Activated CD8-positive, alpha-beta T cell treated with anti-CD3 and anti-CD28 coated beads, Interleukin-2, amount 10 ng/mL, durations not matched to agents 7 days and 5 days (primary cell): Measurements from ENCODE around the gene KLHL22. TPM values are rescaled to one million over a fixed set of nuclear protein-coding genes. Genes with fewer than 3 reads are reported as not detected.
A peak's percentile ranks its signal among the peaks of the same experiment; 100 is the strongest.
"Not testable (repeated sequence)": the region's sequence is repeated elsewhere in the genome, so short reads cannot be mapped to it uniquely, and the experiment has no call there.

Experiments used
- ATAC-seq: fragments of 150-1000 bp; cut with Tn5 transposase; one replicate; pipeline ENCODE4 v1.10.0; 2021; ENCODE audit warnings: moderate library complexity
- CTCF ChIA-PET: fragments of 350-600 bp; sonication (Branson Sonifier 250); formaldehyde crosslinking; loops from one replicate; lab custom pipeline; 2021; ENCODE audit warnings: antibody characterized with exemption; lab: Charles Lee
- POLR2A ChIA-PET: fragments of 350-600 bp; sonication (Branson Sonifier 250); formaldehyde crosslinking; loops from one replicate; lab custom pipeline; 2021; ENCODE audit warnings: antibody characterized with exemption; lab: Charles Lee
- DNase-seq: peaks from one replicate; pipeline ENCODE4 v3.0.0-alpha.2; 2020
- H3K27ac Mint-ChIP-seq: one replicate; pipeline ENCODE4 v1.8.0; 2021; ENCODE audit warnings: mild to moderate bottlenecking, mixed read lengths
- H3K27me3 Mint-ChIP-seq: one replicate; pipeline ENCODE4 v1.8.0; 2021; ENCODE audit warnings: low read depth, mixed read lengths
- H3K36me3 Mint-ChIP-seq: one replicate; pipeline ENCODE4 v1.8.0; 2021; ENCODE audit warnings: low read depth, mixed read lengths
- H3K4me1 Mint-ChIP-seq: one replicate; pipeline ENCODE4 v1.8.0; 2021; ENCODE audit warnings: low read depth, mixed read lengths
- H3K4me3 Mint-ChIP-seq: one replicate; pipeline ENCODE4 v1.8.0; 2021; ENCODE audit warnings: mild to moderate bottlenecking, mixed read lengths
- H3K9me3 Mint-ChIP-seq: one replicate; pipeline ENCODE4 v1.8.0; 2022; ENCODE audit warnings: mixed read lengths; ENCODE audit not compliant: insufficient read depth
- total RNA-seq, 2 experiments: library from RNA; stranded (reverse); gene quantifications; one replicate each; pipeline ENCODE4 v1.2.3, GENCODE V29; 2021

Gene KLHL22, protein sequence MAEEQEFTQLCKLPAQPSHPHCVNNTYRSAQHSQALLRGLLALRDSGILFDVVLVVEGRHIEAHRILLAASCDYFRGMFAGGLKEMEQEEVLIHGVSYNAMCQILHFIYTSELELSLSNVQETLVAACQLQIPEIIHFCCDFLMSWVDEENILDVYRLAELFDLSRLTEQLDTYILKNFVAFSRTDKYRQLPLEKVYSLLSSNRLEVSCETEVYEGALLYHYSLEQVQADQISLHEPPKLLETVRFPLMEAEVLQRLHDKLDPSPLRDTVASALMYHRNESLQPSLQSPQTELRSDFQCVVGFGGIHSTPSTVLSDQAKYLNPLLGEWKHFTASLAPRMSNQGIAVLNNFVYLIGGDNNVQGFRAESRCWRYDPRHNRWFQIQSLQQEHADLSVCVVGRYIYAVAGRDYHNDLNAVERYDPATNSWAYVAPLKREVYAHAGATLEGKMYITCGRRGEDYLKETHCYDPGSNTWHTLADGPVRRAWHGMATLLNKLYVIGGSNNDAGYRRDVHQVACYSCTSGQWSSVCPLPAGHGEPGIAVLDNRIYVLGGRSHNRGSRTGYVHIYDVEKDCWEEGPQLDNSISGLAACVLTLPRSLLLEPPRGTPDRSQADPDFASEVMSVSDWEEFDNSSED
- 10 to 100 TPM; 29.2 to 30.1 TPM for total RNA-seq

DNA sequence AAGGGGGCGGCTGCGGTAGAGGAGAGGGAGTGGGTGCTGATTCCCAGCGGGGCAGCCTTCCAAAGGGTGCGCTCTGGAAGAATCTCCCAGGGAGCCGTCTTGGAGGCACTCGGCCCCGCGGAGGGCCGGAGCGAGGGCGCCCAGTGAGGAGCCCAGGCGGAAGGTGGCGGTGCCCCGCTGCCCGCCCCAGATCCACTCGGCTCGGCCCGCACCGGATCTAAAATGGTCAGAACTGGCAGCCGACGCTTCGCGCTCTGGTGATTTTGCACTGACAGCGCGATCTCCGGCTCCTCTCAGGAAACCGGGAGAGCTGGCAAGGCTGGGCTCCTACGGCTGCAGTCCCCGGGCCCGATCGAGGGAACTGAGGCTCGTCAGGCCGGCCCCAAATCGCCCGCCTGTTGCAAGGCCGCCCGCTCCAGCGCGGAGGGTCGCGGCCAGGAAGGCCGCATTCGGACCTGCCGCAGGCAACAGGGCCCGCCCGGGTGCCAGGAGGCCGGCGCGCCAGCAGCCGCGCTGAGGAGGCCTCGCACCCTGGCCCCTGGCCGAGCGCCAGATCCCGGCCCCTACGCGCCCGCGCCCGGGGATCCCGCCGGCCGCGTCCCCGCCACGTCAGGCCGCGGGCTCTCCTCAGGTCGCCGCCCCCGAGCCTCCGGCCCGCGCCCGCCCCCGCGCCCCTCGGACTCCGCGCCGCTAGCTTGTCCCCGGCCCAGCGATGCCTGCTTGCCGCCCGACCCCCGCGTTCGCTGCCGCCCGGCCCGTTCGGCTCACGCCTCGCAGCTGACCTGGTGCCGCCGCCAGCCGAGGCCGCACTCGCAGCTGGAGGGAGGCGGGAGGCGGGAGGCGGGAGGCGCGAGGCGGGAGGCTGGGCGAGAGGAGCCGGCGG lies at the start of gene KLHL22:
TSS of gene KLHL22 (minus strand) at position 818 of the 883 bp plus-strand sequence. CDS start 6,584 bp downstream, outside the sequence.
- ChIA-PET POLR2A (interaction anchor here (0.9 to 2.4 kb wide), 4 partner anchors 11 to 31 kb away, joined by 3 to 21 read pairs (median 3); partner anchors contain the start of gene MED15), CTCF (interaction anchor here (1.2 to 3.1 kb wide), 5 partner anchors 31 to 76 kb away, joined by 4 to 16 read pairs (median 11); no protein-coding TSS in a partner anchor)
- DNase-seq (peak; percentile 52), ATAC-seq (peak; percentile 46)
- Mint-ChIP-seq H3K4me1 (peaks cover 35% of the 10 kb centered on the region), H3K9me3 (no peaks in the 10 kb centered on the region), H3K4me3 (peak within 1 kb of the TSS; percentile 85), H3K27ac (peak within 1 kb of the TSS; percentile 84), H3K36me3 (peaks cover 6% of the 10 kb centered on the region), H3K27me3 (no peaks in the 10 kb centered on the region)

DNA sequence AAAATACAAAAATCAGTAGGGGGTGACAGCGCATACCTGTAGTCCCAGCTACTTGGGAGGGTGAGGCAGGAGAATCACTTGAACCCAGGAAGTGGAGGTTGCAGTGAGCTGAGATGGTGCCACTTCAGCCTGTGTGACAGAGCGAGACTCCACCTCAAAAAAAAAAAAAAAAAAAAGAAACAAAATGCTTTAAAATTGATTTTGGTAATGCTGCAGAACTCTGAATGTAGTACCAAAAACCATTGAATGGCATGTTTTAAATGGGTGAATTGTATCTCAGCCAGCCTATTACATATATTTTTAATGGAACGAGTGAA lies 49.7 kb upstream of the KLHL22 start:
- ATAC-seq, H3K27ac Mint-ChIP-seq, H3K9me3 Mint-ChIP-seq, DNase-seq, H3K4me3 Mint-ChIP-seq, H3K27me3 Mint-ChIP-seq, POLR2A ChIA-PET: not testable (repeated sequence)
- CTCF ChIA-PET = interaction anchor here (17.1 kb wide), 1 partner anchor 22 kb away, joined by 465 read pairs; no protein-coding TSS in a partner anchor
- Mint-ChIP-seq H3K36me3 (peaks cover 58% of the 10 kb centered on the region), H3K4me1 (peaks cover 64% of the 10 kb centered on the region)

DNA sequence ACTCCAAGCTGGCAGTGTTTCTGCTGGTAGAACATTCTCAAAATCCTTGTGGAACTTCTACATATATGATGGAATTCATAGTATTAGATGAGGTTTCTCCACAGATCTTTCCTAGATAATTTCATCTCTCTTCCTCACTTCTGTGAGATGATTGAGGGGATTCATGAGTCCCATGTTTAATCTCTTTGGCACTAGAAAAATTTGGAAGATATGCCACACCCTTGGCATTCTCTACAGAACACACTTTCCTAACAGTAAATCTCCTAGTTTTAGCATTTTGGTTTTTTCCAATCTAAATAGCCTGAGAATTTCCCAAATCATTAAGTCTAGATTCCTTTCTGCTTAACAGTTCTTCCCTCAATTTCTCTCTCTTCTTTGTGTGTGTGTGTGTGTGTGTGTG lies 47.1 kb upstream of the KLHL22 start:
- Mint-ChIP-seq H3K36me3 (peaks cover 74% of the 10 kb centered on the region), H3K27me3 (no peaks in the 10 kb centered on the region), H3K9me3 (no peaks in the 10 kb centered on the region), H3K4me1 (peaks cover 40% of the 10 kb centered on the region), H3K4me3 (no peak overlapping the region), H3K27ac (peak overlapping the region; percentile 2)
- DNase-seq (no peak), ATAC-seq (no peak)
- ChIA-PET POLR2A (no interaction called here), CTCF (interaction anchor here (2.2 to 17.1 kb wide), 2 partner anchors 14 to 24 kb away, joined by 8 to 465 read pairs; no protein-coding TSS in a partner anchor)

DNA sequence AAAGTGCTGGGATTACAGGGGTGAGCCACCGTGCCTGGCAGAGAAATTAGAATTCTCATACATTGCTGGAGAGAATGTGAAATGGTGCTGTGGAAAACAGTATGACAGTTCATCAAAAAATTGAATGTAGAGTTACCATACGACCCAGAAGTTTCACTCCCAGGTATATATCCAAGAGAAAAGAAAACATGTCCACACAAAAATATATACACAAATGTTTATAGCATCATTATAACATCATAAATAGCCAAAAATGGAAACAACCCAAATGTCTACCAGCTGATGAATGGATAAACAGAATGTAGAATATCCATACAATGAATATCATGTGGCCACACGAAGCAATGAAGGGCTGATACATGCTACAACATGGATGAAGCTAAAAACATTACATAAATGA lies 46.5 kb upstream of the KLHL22 start:
- no peak for ATAC-seq
- no peak overlapping the region for H3K27ac Mint-ChIP-seq
- peaks cover 36% of the 10 kb centered on the region for H3K4me1 Mint-ChIP-seq
- no peaks in the 10 kb centered on the region for H3K27me3 Mint-ChIP-seq
- DNase-seq = no peak
- ChIA-PET CTCF (no interaction called here), POLR2A (no interaction called here)
- no peak overlapping the region for H3K4me3 Mint-ChIP-seq
- H3K36me3 Mint-ChIP-seq = peaks cover 78% of the 10 kb centered on the region
- no peaks in the 10 kb centered on the region for H3K9me3 Mint-ChIP-seq

DNA sequence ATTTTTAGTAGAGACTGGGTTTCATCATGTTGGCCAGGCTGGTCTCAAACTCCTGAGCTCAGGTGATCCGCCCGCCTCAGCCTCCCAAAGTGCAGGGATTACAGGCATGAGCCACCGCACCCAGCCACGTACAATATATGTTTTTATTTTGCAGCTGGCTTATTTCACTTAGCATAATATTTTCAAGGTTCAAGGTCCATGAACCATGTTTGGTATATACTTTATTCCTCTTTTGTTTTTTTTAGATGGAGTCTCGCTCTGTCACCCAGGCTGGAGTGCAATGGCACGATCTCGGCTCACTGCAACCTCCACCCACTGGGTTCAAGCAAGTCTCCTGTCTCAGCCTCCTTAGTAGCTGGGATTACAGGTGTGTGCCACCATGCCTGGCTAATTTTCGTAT lies 43.3 kb upstream of the KLHL22 start:
- not testable (repeated sequence) for DNase-seq, ATAC-seq, H3K27ac Mint-ChIP-seq, H3K9me3 Mint-ChIP-seq, H3K27me3 Mint-ChIP-seq, H3K4me3 Mint-ChIP-seq
- POLR2A ChIA-PET = interaction anchor here (1.4 kb wide), 2 partner anchors 13 to 29 kb away, joined by 3 read pairs; no protein-coding TSS in a partner anchor
- Mint-ChIP-seq H3K36me3 (peaks cover 66% of the 10 kb centered on the region), H3K4me1 (peaks cover 27% of the 10 kb centered on the region)
- CTCF ChIA-PET = interaction anchor here (1.0 to 2.1 kb wide), 3 partner anchors 9 to 18 kb away, joined by 3 to 7 read pairs (median 4); no protein-coding TSS in a partner anchor

DNA sequence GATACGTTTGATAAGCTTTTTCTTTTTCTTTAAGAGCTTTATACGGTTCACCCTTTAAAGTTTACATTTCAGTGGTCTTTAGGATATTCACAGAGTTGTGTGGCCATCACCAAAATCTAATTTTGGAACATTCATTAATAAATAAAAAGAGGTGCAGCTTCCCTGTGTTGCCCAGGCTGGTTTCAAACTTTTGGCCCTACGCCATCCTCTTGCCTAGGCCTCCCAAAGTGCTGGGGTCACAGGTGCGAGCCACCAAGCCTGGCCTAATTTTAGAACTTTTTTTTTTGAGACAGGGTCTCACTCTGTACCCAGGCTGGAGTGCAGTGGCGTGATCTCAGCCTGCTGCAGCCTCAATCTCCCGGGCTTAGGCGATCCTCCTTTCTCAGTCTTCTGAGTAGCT lies 42.4 kb upstream of the KLHL22 start:
- ATAC-seq = no peak
- Mint-ChIP-seq H3K27me3 (no peaks in the 10 kb centered on the region), H3K4me3 (no peak overlapping the region), H3K4me1 (peaks cover 31% of the 10 kb centered on the region), H3K9me3 (no peaks in the 10 kb centered on the region), H3K36me3 (peaks cover 68% of the 10 kb centered on the region), H3K27ac (no peak overlapping the region)
- ChIA-PET POLR2A (interaction anchor here (1.4 kb wide), 2 partner anchors 13 to 29 kb away, joined by 3 read pairs; no protein-coding TSS in a partner anchor), CTCF (interaction anchor here (1.0 to 2.1 kb wide), 3 partner anchors 10 to 19 kb away, joined by 3 to 7 read pairs (median 4); no protein-coding TSS in a partner anchor)
- DNase-seq = no peak

DNA sequence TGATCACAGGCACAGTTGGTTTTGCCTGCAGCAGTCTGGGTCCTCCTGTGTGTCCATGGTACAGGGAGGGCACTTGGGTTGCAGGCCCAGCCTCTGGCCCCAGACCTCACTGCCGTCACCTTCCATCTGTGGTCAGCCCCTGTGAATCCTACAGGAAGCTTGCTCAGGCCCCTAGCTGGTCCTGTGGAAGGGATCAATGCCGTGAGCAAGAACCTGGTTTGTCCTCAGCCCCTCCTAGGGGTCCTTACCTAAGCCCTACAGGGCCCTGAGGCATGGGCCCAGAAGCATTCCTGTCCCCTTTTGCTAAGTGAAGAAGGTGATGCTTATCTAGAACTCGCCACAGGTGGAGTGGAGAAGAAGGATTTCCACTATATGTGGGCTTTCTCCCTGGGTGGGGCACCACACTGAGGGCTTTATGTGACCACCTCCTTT lies 41.7 kb upstream of the KLHL22 start:
- Mint-ChIP-seq H3K27ac (no peak overlapping the region), H3K27me3 (no peaks in the 10 kb centered on the region), H3K4me1 (peaks cover 31% of the 10 kb centered on the region), H3K36me3 (peaks cover 66% of the 10 kb centered on the region), H3K9me3 (no peaks in the 10 kb centered on the region), H3K4me3 (no peak overlapping the region)
- ATAC-seq = no peak
- POLR2A ChIA-PET = interaction anchor here (1.4 kb wide), 1 partner anchor 28 kb away, joined by 3 read pairs; no protein-coding TSS in a partner anchor
- CTCF ChIA-PET = interaction anchor here (1.5 to 2.1 kb wide), 2 partner anchors 11 kb away, joined by 4 to 7 read pairs; no protein-coding TSS in a partner anchor
- no peak for DNase-seq

DNA sequence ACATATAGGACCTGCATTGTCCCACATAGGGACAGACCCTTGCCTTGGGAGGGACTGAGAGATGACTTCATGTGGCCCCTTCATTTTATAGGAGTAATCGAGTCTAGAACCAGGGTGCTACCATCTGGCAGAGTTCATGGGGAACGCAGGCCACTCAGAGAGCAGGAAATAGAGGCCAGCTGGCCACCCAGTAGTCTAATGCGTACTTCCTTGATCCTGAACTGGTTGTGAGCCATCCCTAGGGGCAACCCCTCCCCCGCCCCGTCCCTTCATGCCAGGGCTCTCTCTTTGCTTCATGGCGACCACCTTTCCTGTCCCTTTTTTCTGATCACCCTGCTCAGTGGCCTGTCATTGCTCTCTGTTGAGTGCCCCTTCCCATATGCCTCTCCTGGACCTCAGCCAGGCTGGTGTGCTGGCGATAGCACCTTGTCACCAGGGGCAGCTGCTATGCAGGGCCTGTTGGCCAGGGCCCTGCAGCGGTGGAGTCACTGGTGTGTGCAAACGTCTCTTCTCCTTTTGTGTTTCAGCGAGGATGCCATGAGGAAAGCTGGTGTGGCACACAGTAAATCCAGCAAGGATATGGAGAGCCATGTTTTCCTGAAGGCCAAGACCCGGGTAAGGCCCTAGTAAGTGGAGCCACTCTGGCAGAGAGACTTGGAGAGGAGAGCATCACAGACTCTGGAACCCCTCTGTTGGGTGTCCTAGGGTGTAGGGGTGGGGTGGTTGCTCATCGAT lies 41.2 kb upstream of the KLHL22 start:
- ChIA-PET CTCF (interaction anchor here (2.1 kb wide), 1 partner anchor 11 kb away, joined by 7 read pairs; no protein-coding TSS in a partner anchor), POLR2A (no interaction called here)
- Mint-ChIP-seq H3K27ac (peak overlapping the region; percentile 65), H3K9me3 (no peaks in the 10 kb centered on the region), H3K4me3 (no peak overlapping the region), H3K4me1 (peaks cover 37% of the 10 kb centered on the region), H3K36me3 (peaks cover 64% of the 10 kb centered on the region), H3K27me3 (no peaks in the 10 kb centered on the region)
- DNase-seq (no peak), ATAC-seq (no peak)

DNA sequence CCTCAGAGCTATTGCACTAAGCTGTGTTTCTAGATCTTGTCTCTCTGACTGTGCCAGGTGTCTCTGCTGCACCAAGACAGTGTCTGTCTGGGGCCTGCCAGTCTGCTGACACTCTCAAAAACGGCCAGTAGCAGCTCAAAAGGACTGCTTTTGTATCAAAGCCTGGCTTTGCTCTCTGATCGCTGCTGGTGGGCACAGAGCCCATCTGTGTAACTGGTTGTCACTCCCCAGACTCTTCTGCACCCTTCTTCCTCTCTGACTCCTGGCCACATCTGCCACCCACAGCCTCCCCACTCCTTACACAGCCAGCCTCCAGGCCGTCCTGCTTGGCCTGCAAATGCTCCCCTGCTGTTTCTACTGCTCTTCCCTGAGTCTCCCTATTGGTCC lies 38.3 kb upstream of the KLHL22 start:
- DNase-seq (no peak), ATAC-seq (peak; percentile 21)
- peaks cover 56% of the 10 kb centered on the region for H3K4me1 Mint-ChIP-seq
- H3K27ac Mint-ChIP-seq = peak overlapping the region; percentile 79
- no peaks in the 10 kb centered on the region for H3K9me3 Mint-ChIP-seq
- H3K4me3 Mint-ChIP-seq = no peak overlapping the region
- ChIA-PET CTCF (interaction anchor here (1.4 to 2.8 kb wide), 3 partner anchors 18 to 33 kb away, joined by 5 to 12 read pairs (median 11); no protein-coding TSS in a partner anchor), POLR2A (interaction anchor here (0.9 kb wide), 1 partner anchor 26 kb away, joined by 3 read pairs; the partner anchor contains the start of gene MED15)
- peaks cover 56% of the 10 kb centered on the region for H3K36me3 Mint-ChIP-seq
- H3K27me3 Mint-ChIP-seq = no peaks in the 10 kb centered on the region

DNA sequence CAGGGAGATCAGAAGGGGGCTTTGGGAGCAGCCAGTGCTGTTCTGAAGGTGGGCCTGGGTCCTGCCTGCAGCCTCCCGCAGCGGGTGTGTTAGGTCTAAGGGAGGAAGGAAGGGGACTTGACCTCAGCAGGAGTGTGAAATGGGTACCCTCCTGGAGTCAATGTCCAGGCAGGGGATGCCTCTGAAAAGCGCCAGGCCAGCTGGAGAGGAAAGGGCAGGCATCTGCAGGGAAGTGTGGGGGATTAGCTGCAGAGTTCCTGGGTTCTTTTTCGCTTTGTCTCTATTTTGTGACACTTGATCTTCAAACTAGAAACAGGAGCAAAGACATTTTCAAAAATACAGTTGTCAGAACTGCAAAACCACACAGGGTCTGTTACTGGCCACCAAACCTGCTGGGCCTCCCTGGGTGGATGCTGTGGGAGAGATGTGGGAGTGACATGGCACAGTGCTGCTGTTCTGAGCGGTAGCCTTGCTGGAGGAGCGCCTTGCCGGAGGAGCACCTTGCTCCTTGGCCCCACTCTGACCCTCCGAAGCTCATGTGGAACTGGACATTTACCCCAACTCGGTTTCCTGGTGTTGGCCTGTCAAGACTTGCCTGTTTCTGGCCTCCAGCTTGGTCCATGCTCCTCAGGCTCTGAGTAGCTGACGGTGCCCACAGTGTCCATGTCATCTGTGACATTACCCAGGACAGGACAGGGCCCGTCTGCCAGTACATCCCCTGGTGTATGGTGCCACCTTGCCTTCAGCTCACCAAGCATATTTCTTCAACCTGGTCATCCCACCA lies 37.7 kb upstream of the KLHL22 start:
- DNase-seq (no peak), ATAC-seq (no peak)
- POLR2A ChIA-PET = interaction anchor here (1.0 to 1.4 kb wide), 3 partner anchors 9 to 25 kb away, joined by 3 to 7 read pairs (median 5); no protein-coding TSS in a partner anchor
- Mint-ChIP-seq H3K4me1 (peaks cover 56% of the 10 kb centered on the region), H3K4me3 (no peak overlapping the region), H3K27me3 (no peaks in the 10 kb centered on the region), H3K9me3 (no peaks in the 10 kb centered on the region), H3K27ac (peak overlapping the region; percentile 79), H3K36me3 (peaks cover 55% of the 10 kb centered on the region)
- CTCF ChIA-PET = interaction anchor here (1.0 to 2.8 kb wide), 7 partner anchors 10 to 39 kb away, joined by 3 to 12 read pairs (median 4); partner anchors contain the start of gene MED15
